ENCODE results near the gene ORC6.
"Not testable (repeated sequence)": the region's sequence is repeated elsewhere in the genome, so short reads cannot be mapped to it uniquely, and the experiment has no call there.

The ORC6 gene

GRCh38 chr16:46689365-46690280 lies at the start of gene ORC6:
Gene ORC6 (plus strand): TSS chr16:46689659. CDS start chr16:46689706, 47 bp downstream.
- Mint-ChIP-seq H3K9me3 (no peaks in the 10 kb centered on the region), H3K4me1 (peaks cover 38% of the 10 kb centered on the region), H3K4me3 (no peak within 1 kb of the TSS), H3K27ac (no peak within 1 kb of the TSS), H3K36me3 (peaks cover 26% of the 10 kb centered on the region)
- ATAC-seq (peak; percentile 88), DNase-seq (ENCODE audit: low spot score in 2 of 2) (peak; percentile 93 to 100)

- Mint-ChIP-seq H3K4me1 (no peaks in the 10 kb centered on the region), H3K4me3 (no peak overlapping the region), H3K27ac (no peak overlapping the region), H3K9me3 (peaks cover 5% of the 10 kb centered on the region), H3K36me3 (no peaks in the 10 kb centered on the region)
- no peak for ATAC-seq
- no peak for DNase-seq (ENCODE audit: low spot score in 2 of 2)
Measured at GRCh38 chr16:46648656-46649055, 40.8 kb upstream of the ORC6 start.

- no peak overlapping the region for H3K27ac Mint-ChIP-seq
- peaks cover 3% of the 10 kb centered on the region for H3K9me3 Mint-ChIP-seq
- no peaks in the 10 kb centered on the region for H3K36me3 Mint-ChIP-seq
- DNase-seq (ENCODE audit: low spot score in 2 of 2) = no peak
- H3K4me1 Mint-ChIP-seq = no peaks in the 10 kb centered on the region
- no peak overlapping the region for H3K4me3 Mint-ChIP-seq
- no peak for ATAC-seq
Measured at GRCh38 chr16:46649588-46650253, 39.7 kb upstream of the ORC6 start.

- no peaks in the 10 kb centered on the region for H3K4me1 Mint-ChIP-seq
- H3K4me3 Mint-ChIP-seq = no peak overlapping the region
- H3K36me3 Mint-ChIP-seq = no peaks in the 10 kb centered on the region
- peaks cover 3% of the 10 kb centered on the region for H3K9me3 Mint-ChIP-seq
- ATAC-seq (no peak), DNase-seq (ENCODE audit: low spot score in 2 of 2) (no peak)
- no peak overlapping the region for H3K27ac Mint-ChIP-seq
Measured at GRCh38 chr16:46650254-46650623, 39.2 kb upstream of the ORC6 start.

GRCh38 chr16:46651305-46651704 lies 38.2 kb upstream of the ORC6 start:
- DNase-seq (ENCODE audit: low spot score in 2 of 2) (no peak), ATAC-seq (no peak)
- Mint-ChIP-seq H3K4me3 (no peak overlapping the region), H3K27ac (no peak overlapping the region), H3K36me3 (peaks cover 7% of the 10 kb centered on the region), H3K9me3 (no peaks in the 10 kb centered on the region), H3K4me1 (no peaks in the 10 kb centered on the region)

- Mint-ChIP-seq H3K27ac (peak overlapping the region; percentile 83), H3K9me3 (no peaks in the 10 kb centered on the region), H3K4me3 (no peak overlapping the region), H3K36me3 (peaks cover 70% of the 10 kb centered on the region), H3K4me1 (peaks cover 15% of the 10 kb centered on the region)
- peak; percentile 95 for ATAC-seq
- DNase-seq (ENCODE audit: low spot score in 2 of 2) = peak; percentile 4 to 58
Measured at GRCh38 chr16:46658925-46659324, 30.5 kb upstream of the ORC6 start.

GRCh38 chr16:46662123-46662522 lies 27.3 kb upstream of the ORC6 start:
- Mint-ChIP-seq H3K27ac (no peak overlapping the region), H3K36me3 (peaks cover 90% of the 10 kb centered on the region), H3K4me1 (peaks cover 15% of the 10 kb centered on the region), H3K9me3 (no peaks in the 10 kb centered on the region), H3K4me3 (no peak overlapping the region)
- no peak for ATAC-seq
- DNase-seq (ENCODE audit: low spot score in 2 of 2) = no peak

- H3K27ac Mint-ChIP-seq = no peak overlapping the region
- H3K4me1 Mint-ChIP-seq = no peaks in the 10 kb centered on the region
- H3K4me3 Mint-ChIP-seq = no peak overlapping the region
- peaks cover 100% of the 10 kb centered on the region for H3K36me3 Mint-ChIP-seq
- ATAC-seq (peak; percentile 89), DNase-seq (ENCODE audit: low spot score in 2 of 2) (peak; percentile 11 to 57)
- no peaks in the 10 kb centered on the region for H3K9me3 Mint-ChIP-seq
Measured at GRCh38 chr16:46673320-46674013, 16.0 kb upstream of the ORC6 start.

GRCh38 chr16:46677943-46678342 lies 11.5 kb upstream of the ORC6 start:
- H3K27ac Mint-ChIP-seq = peak overlapping the region; percentile 7
- ATAC-seq; H3K9me3 Mint-ChIP-seq; DNase-seq (ENCODE audit: low spot score in 2 of 2); H3K4me3 Mint-ChIP-seq; H3K4me1 Mint-ChIP-seq: not testable (repeated sequence)
- H3K36me3 Mint-ChIP-seq = peaks cover 98% of the 10 kb centered on the region

- not testable (repeated sequence) for DNase-seq (ENCODE audit: low spot score in 2 of 2); H3K9me3 Mint-ChIP-seq; H3K4me3 Mint-ChIP-seq; H3K27ac Mint-ChIP-seq; ATAC-seq
- peaks cover 29% of the 10 kb centered on the region for H3K4me1 Mint-ChIP-seq
- H3K36me3 Mint-ChIP-seq = peaks cover 59% of the 10 kb centered on the region
Measured at GRCh38 chr16:46681867-46682266, 7.6 kb upstream of the ORC6 start.

GRCh38 chr16:46686815-46687473 lies 2.5 kb upstream of the ORC6 start:
- H3K4me3 Mint-ChIP-seq = no peak overlapping the region
- ATAC-seq (no peak), DNase-seq (ENCODE audit: low spot score in 2 of 2) (no peak)
- H3K36me3 Mint-ChIP-seq = peaks cover 13% of the 10 kb centered on the region
- H3K4me1 Mint-ChIP-seq = peaks cover 49% of the 10 kb centered on the region
- H3K27ac Mint-ChIP-seq = no peak overlapping the region
- no peaks in the 10 kb centered on the region for H3K9me3 Mint-ChIP-seq

- no peak for ATAC-seq
Measured at GRCh38 chr16:46687486-46687885, 2.0 kb upstream of the ORC6 start.

GRCh38 chr16:46688101-46688653 lies 1.3 kb upstream of the ORC6 start:
- peaks cover 49% of the 10 kb centered on the region for H3K4me1 Mint-ChIP-seq
- ATAC-seq (no peak), DNase-seq (ENCODE audit: low spot score in 2 of 2) (peak in 1 of 2 donors; percentile 4)
- H3K36me3 Mint-ChIP-seq = peaks cover 18% of the 10 kb centered on the region
- no peak overlapping the region for H3K27ac Mint-ChIP-seq
- H3K4me3 Mint-ChIP-seq = no peak overlapping the region
- H3K9me3 Mint-ChIP-seq = no peaks in the 10 kb centered on the region

More at GRCh38 chr16:46687486-46687885, 2.0 kb upstream of the ORC6 start:
- Mint-ChIP-seq H3K36me3 (peaks cover 13% of the 10 kb centered on the region), H3K27ac (no peak overlapping the region), H3K4me1 (peaks cover 49% of the 10 kb centered on the region), H3K9me3 (no peaks in the 10 kb centered on the region), H3K4me3 (no peak overlapping the region)
- DNase-seq (ENCODE audit: low spot score in 2 of 2) = no peak

- ATAC-seq (peak; percentile 93), DNase-seq (ENCODE audit: low spot score in 2 of 2) (peak in 1 of 2 donors; percentile 98)
- no peak within 1 kb of the TSS for H3K27ac Mint-ChIP-seq
- H3K9me3 Mint-ChIP-seq = no peaks in the 10 kb centered on the region
- H3K36me3 Mint-ChIP-seq = peaks cover 22% of the 10 kb centered on the region
- H3K4me1 Mint-ChIP-seq = peaks cover 43% of the 10 kb centered on the region
- H3K4me3 Mint-ChIP-seq = no peak within 1 kb of the TSS
Measured at GRCh38 chr16:46688654-46689364, 650 bp upstream of the ORC6 start, which contains the start of gene VPS35. Gene VPS35 (minus strand): TSS chr16:46689178. CDS start chr16:46689133, 45 bp downstream.
